Esophagus (tissue), 2 donors: ENCODE results near the gene ROBO4. TPM values are rescaled to one million over a fixed set of nuclear protein-coding genes. Genes with fewer than 3 reads are reported as not detected.

Experiments
- H3K27ac ChIP-seq, 2 donors: one replicate each; pipeline ENCODE4 v1.5.1; 2013; ENCODE audit warnings: low read depth in 2 of 2, mild to moderate bottlenecking in 2 of 2, inconsistent platforms in 1 of 2, low read length in 1 of 2, moderate library complexity in 1 of 2
- H3K27me3 ChIP-seq, 2 donors: one replicate each; pipeline ENCODE4 v1.6.1; 2013; ENCODE audit warnings: low read length in 2 of 2, control low read depth in 1 of 2, mild to moderate bottlenecking in 1 of 2; ENCODE audit not compliant: insufficient read depth in 2 of 2, control insufficient read depth in 1 of 2
- H3K36me3 ChIP-seq, 2 donors: one replicate each; pipeline ENCODE4 v1.6.1; 2013; ENCODE audit warnings: low read length in 1 of 2; ENCODE audit not compliant: control insufficient read depth in 2 of 2, insufficient read depth in 2 of 2
- H3K4me1 ChIP-seq, 2 donors: one replicate each; pipeline ENCODE4 v1.6.1; 2013; ENCODE audit warnings: low read length in 1 of 2; ENCODE audit not compliant: control insufficient read depth in 2 of 2, insufficient read depth in 2 of 2
- H3K4me3 ChIP-seq, 2 donors: one replicate each; pipeline ENCODE4 v1.5.1; 2013; ENCODE audit warnings: low read length in 2 of 2, mild to moderate bottlenecking in 2 of 2, low read depth in 1 of 2, moderate library complexity in 1 of 2
- H3K9me3 ChIP-seq, 2 donors: one replicate each; pipeline ENCODE4 v1.6.1; 2013; ENCODE audit warnings: mild to moderate bottlenecking in 2 of 2, low read depth in 1 of 2, low read length in 1 of 2, moderate library complexity in 1 of 2; ENCODE audit not compliant: control insufficient read depth in 2 of 2, insufficient read depth in 1 of 2
- WGBS, 2 donors: extraction: QIAGEN DNeasy Blood & Tissue Kit; methylation state at CpG; one replicate each; pipeline ENCODE4 v1.1.7; 2013; 5-methylcytosine and 5-hydroxymethylcytosine counted together
- polyA plus RNA-seq, 2 donors: library from polyadenylated mRNA; stranded (reverse); fragments of 200-250 nt; gene quantifications; one replicate each; pipeline ENCODE4 v1.2.3, GENCODE V29; 2013
- donor health status: healthy with polysubstance abuse.
- donor health status: Bipolar disorder and iron deficiency.

ROBO4 gene
- polyA plus RNA-seq, 2 donors, result 3.2 TPM

DNA sequence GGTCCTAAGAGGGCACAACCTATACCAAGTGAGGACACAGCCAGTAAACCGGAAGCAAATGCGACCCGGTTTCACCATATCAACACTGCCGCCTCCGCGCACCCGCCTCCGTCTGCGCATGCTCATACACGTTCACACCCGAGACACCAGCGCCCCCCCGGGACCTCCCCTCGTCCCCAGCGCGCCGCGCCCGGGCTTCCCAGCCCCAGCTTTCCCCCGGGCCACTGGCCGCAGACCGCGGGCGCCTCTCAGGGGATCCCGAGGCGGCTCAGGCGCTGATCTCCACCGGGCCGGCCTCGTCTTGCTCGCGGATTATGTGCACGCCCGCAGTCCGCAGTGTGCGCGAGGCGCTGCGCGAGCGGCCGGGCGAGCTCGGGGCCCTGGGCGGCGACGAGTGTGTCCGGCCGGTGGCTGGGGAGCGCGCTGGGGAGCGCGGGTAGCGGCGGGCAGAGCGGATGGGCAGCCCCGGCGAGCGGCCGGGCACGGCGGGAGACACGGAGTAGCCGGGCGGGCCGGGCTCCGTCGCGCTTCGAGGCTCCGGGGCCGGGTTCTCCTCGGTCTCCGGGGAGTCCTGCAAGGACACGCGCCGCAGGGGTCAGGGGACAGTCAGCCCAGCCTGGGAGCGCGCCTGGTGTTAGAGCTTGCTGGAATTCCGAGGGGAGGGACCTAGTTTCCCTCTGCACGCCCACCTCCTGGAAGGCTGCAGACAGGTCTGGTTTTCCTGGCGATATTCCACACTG lies 23.4 kb upstream of the ROBO4 start:
- H3K27me3 ChIP-seq, result no peaks in the 10 kb centered on the region
- peak overlapping the region; percentile 14 to 32 for H3K4me3 ChIP-seq
- H3K4me1 ChIP-seq, result no peaks in the 10 kb centered on the region
- no peaks in the 10 kb centered on the region for H3K9me3 ChIP-seq
- H3K36me3 ChIP-seq, result no peaks in the 10 kb centered on the region
- WGBS, 2 donors, result 11 to 14% methylated on average over 63 to 82 of the region's 82 CpGs
- peak overlapping the region in 1 of 2 donors; percentile 38 for H3K27ac ChIP-seq

- 93 to 95% methylated on average over 5 of the region's 5 CpGs for WGBS, 2 donors
These were observed 22.7 kb upstream of the ROBO4 start for GRCh38 chr11:124920356-124920755.

DNA sequence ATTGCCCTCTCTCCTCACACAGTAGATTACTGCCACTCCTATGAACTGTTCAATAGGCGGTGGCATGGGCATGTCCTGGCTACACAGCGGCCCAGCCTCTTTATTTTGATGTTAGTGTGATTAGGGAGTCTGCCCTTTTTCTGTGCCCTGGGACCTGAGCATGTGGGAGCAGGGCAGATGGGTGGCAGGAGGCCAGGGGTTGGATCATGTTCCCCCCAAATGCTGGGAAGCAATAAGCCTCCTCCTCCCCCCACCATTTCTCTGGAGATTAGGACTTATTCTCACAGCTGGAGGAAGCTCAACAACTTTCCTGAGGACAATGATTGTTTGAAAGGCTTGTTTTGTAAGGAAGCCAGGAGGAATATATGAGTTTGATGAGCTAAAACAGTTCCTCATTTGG lies 22.2 kb upstream of the ROBO4 start:
- Histone ChIP-seq H3K27me3 (no peaks in the 10 kb centered on the region), H3K4me1 (no peaks in the 10 kb centered on the region), H3K4me3 (no peak overlapping the region), H3K36me3 (no peaks in the 10 kb centered on the region), H3K27ac (no peak overlapping the region), H3K9me3 (no peaks in the 10 kb centered on the region)
- 86 to 100% methylated on average over 2 of the region's 2 CpGs for WGBS, 2 donors

More at GRCh38 chr11:124920356-124920755, 22.7 kb upstream of the ROBO4 start:
- no peak overlapping the region for H3K4me3 ChIP-seq
- no peaks in the 10 kb centered on the region for H3K36me3 ChIP-seq
- H3K27me3 ChIP-seq, result no peaks in the 10 kb centered on the region
- H3K9me3 ChIP-seq, result no peaks in the 10 kb centered on the region
- no peaks in the 10 kb centered on the region for H3K4me1 ChIP-seq
- H3K27ac ChIP-seq, result no peak overlapping the region

DNA sequence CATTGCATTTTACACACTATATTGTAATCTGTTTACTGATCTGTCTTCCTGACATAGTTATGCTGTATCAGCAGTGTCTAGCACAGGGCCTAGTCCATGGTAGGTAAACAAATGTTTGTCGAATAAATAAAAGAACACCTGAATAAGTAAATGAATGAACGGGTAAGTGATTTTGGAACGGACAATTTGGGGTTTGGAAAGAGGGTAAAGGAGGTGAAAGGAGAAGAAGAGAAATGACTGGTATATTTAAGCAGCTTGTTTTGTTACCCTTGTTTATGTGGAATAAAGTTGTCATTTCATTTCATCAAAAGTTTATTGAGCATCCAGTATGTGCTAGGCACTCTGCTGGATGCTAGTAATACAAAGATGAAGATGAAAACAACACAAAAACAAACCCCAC lies 21.3 kb upstream of the ROBO4 start, which contains the start of gene HEPN1:
HEPN1 (plus strand) TSS at position 301 of the 400 bp plus-strand sequence.
- Histone ChIP-seq H3K4me1 (no peaks in the 10 kb centered on the region), H3K4me3 (no peak within 1 kb of the TSS), H3K27me3 (no peaks in the 10 kb centered on the region), H3K36me3 (no peaks in the 10 kb centered on the region), H3K27ac (no peak within 1 kb of the TSS), H3K9me3 (no peaks in the 10 kb centered on the region)
- WGBS, 2 donors, result 80 to 82% methylated on average over 3 of the region's 3 CpGs

DNA sequence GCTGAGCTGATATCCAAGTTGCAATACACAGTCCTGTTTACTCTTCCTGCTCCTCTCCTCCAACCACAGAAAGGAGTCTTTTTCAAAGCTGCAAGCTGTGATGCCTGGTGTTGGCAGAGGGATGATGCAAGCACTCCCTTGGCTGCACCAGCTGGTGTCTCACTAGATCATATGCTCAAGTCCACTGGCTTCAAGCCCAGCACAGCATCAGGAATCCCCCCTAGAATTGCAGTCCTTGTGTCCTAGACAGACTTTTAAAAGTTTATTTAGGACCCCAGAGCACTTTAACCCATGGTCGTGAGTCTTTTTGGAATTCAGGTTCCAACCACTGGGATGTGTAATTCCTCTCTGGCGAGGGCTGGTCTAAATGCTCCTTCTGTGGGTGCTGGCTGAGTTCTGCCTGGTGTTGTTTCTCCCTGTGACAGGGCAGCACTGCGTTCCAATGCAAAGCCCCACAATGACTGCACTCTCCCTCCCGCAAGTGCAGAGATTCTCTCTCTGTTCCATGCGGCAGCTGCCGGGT lies 19.5 kb upstream of the ROBO4 start:
- Histone ChIP-seq H3K36me3 (no peaks in the 10 kb centered on the region), H3K27me3 (no peaks in the 10 kb centered on the region), H3K9me3 (no peaks in the 10 kb centered on the region), H3K4me3 (no peak overlapping the region), H3K4me1 (no peaks in the 10 kb centered on the region), H3K27ac (no peak overlapping the region)
- 66 to 84% methylated on average over 6 of the region's 6 CpGs for WGBS, 2 donors

DNA sequence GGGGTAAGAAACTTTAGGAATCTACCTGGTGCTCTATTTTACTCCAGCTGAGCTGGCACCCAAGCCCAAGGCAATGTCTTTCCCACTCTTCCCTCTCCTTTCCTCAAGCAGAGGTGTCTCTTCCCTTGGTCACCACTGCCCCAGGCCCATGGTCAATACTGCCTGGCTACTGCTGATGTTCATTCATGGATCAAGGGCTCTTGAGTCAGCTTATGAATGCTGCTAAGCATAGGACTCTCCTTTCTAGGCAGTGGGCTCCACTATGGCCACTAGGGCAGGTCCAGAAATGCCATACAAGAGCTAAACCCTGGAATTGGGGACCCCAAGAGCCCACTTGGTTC lies 18.7 kb upstream of the ROBO4 start:
- Histone ChIP-seq H3K4me3 (no peak overlapping the region), H3K4me1 (no peaks in the 10 kb centered on the region), H3K27me3 (no peaks in the 10 kb centered on the region), H3K27ac (no peak overlapping the region), H3K9me3 (no peaks in the 10 kb centered on the region), H3K36me3 (no peaks in the 10 kb centered on the region)

- H3K27ac ChIP-seq, result no peak overlapping the region
- H3K9me3 ChIP-seq, result no peaks in the 10 kb centered on the region
- WGBS, 2 donors, result 75 to 79% methylated on average over 3 of the region's 3 CpGs
- no peaks in the 10 kb centered on the region for H3K27me3 ChIP-seq
- no peak overlapping the region for H3K4me3 ChIP-seq
- no peaks in the 10 kb centered on the region for H3K4me1 ChIP-seq
- no peaks in the 10 kb centered on the region for H3K36me3 ChIP-seq
These were observed 18.1 kb upstream of the ROBO4 start for GRCh38 chr11:124915541-124916369.

DNA sequence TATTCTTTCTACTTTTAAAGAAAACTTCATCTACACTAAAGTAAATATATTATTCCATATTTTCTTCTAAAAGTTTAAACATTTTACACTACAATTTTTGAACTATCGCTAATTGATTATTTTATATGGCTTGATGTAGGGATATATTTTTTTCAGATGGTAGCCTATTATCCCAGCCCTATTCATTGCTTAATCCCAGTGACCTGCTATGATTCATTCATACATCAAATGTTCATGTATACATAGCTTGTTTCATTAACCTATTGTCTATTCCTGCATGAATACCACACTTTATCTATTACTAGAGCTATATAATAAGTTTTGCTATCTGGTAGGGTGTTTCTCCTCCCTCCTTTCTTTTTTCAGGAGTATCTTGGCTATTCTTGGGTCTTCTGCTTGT lies 5.0 kb upstream of the ROBO4 start:
- H3K4me1 ChIP-seq, result no peaks in the 10 kb centered on the region
- no peak overlapping the region for H3K27ac ChIP-seq
- WGBS, 2 donors, result 91 to 96% methylated on average over 1 of the region's 1 CpG
- no peaks in the 10 kb centered on the region for H3K9me3 ChIP-seq
- H3K36me3 ChIP-seq, result no peaks in the 10 kb centered on the region
- peaks cover 0 to 2% of the 10 kb centered on the region in 2 donors for H3K27me3 ChIP-seq
- no peak overlapping the region for H3K4me3 ChIP-seq

- 34 to 45% methylated on average over 5 of the region's 5 CpGs for WGBS, 2 donors
- no peaks in the 10 kb centered on the region for H3K27me3 ChIP-seq
- H3K27ac ChIP-seq, result peak overlapping the region in 1 of 2 donors; percentile 29
- no peaks in the 10 kb centered on the region for H3K36me3 ChIP-seq
- H3K4me3 ChIP-seq, result no peak overlapping the region
- no peaks in the 10 kb centered on the region for H3K4me1 ChIP-seq
- no peaks in the 10 kb centered on the region for H3K9me3 ChIP-seq
These were observed 2.8 kb upstream of the ROBO4 start for GRCh38 chr11:124900464-124900863.
